D721Med (cell line): ENCODE data around the gene HBP1.

Experiments used
- DNase-seq: peaks from one replicate; pipeline ENCODE4 v3.0.0; 2011; ENCODE audit warnings: low spot score; ENCODE audit not compliant: insufficient read length
- FAIRE-seq: peaks from 2 replicates; lab custom pipeline; 2011; peaks lifted over from hg19 to GRCh38; lab: Jason Lieb, UNC
- TF ChIP-seq, protein P1 (sequence below): IDR thresholded peaks from 2 replicates; pipeline ENCODE4 v1.5.1; 2012; ENCODE audit warnings: mild to moderate bottlenecking, control low read depth; ENCODE audit not compliant: insufficient read depth; ENCODE audit errors: missing control alignments

HBP1 gene, protein sequence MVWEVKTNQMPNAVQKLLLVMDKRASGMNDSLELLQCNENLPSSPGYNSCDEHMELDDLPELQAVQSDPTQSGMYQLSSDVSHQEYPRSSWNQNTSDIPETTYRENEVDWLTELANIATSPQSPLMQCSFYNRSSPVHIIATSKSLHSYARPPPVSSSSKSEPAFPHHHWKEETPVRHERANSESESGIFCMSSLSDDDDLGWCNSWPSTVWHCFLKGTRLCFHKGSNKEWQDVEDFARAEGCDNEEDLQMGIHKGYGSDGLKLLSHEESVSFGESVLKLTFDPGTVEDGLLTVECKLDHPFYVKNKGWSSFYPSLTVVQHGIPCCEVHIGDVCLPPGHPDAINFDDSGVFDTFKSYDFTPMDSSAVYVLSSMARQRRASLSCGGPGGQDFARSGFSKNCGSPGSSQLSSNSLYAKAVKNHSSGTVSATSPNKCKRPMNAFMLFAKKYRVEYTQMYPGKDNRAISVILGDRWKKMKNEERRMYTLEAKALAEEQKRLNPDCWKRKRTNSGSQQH

DNA sequence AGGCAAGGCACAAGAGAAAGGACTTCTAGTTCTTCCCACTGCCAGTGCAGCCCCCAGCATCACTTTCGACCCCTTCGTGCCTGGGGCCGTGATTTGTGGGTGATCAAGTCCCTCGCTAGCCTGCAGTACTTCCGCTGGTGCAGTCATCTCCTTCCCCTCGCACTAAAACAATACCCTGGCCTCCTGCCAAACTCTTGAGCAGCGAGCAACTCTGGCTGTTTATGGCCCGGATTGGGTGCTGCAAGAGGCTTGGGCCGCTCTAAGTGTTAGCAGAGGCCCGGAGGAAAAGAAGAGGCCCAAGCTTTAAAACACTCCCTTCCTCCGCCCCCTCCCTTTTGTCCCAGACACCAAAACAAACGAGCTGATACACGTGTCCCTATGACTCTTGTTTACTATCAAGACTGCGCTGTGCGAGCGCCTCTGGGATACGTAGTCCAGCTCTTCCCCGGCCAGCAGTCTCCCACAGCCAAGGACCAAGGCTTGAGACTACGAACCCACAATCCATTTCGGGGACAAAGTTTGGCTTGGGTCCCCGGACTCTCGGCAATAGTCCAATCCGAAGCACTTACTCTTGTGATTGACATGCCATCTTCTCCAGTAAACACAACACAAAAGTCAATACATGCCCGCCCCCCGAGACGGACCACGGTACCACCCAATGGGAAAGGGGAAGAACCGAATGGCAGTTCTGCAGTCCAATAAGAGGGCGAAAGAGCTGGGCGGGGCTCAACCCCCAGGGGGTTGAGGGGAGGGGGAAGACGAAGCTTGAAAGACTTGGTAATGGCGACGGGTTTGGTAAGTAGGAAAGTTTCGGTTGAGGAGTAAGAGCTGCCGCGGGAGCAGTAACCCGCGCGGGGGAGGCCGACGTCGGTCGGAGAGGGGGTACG is at the start of gene HBP1:
HBP1 (plus strand) TSS at position 771 of the 887 bp plus-strand sequence. CDS start 10,891 bp downstream, outside the sequence.
- DNase-seq (peak; percentile 64), FAIRE-seq (peak; percentile 85)
- TF ChIP-seq, protein P1, sequence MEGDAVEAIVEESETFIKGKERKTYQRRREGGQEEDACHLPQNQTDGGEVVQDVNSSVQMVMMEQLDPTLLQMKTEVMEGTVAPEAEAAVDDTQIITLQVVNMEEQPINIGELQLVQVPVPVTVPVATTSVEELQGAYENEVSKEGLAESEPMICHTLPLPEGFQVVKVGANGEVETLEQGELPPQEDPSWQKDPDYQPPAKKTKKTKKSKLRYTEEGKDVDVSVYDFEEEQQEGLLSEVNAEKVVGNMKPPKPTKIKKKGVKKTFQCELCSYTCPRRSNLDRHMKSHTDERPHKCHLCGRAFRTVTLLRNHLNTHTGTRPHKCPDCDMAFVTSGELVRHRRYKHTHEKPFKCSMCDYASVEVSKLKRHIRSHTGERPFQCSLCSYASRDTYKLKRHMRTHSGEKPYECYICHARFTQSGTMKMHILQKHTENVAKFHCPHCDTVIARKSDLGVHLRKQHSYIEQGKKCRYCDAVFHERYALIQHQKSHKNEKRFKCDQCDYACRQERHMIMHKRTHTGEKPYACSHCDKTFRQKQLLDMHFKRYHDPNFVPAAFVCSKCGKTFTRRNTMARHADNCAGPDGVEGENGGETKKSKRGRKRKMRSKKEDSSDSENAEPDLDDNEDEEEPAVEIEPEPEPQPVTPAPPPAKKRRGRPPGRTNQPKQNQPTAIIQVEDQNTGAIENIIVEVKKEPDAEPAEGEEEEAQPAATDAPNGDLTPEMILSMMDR = no peak

DNA sequence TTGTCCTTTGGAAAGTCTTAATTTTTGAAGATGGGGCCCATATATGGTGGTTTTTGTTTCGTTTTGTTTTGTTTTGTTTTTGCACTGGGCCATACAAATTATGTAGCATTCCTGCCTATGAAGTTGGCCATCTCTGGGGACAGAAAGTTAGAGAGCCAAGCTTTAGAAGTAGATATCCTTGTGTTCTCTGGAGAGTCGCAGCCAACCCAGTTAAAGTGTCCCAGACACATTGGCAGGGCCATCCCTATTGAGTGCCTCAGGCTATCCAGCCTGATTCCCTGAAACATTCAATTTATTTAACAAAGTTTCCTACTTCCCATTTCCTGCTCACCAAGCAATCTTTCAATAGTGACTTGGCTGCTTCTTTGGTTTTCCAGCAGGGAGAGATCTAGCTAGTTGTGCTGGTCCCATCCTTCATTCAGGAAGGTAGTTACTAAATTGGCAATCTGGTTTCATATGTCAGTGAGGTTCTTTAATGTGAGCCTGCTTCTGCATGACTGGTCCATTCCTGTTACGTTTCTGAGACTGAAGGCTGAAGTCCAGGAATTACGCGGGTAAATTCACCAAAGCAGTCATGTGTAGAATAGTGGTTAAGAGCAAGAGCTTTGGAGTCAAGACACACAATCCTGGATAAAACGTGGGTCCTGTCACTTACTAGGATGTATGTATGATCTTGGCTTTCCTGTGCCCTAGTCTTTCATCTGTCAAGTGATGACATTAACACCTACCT is 49.3 kb upstream of the HBP1 start:
- DNase-seq (no peak), FAIRE-seq (no peak)
- TF ChIP-seq, protein P1 = no peak

DNA sequence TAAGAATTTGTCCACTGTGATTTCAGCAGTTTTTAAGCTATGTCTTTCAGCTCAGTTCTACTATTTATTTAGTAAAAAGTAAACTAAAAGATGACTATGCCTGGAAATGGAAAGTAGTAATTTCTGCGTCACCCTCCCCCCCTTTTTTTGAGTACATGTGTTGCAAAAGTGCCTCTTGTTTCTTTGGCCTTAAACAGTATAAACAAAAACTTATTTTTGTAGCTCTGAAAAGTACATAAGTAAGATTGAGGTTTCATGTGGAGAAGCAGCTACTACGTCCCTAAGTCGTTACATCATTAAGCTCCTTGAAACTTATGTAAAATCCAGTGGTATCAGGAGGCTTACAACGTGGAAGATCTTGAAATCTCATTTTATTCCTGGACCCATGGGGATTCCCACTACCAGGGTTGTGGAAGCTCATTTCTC is 46.3 kb upstream of the HBP1 start:
- FAIRE-seq = no peak
- TF ChIP-seq, protein P1 = no peak
- DNase-seq = no peak

DNA sequence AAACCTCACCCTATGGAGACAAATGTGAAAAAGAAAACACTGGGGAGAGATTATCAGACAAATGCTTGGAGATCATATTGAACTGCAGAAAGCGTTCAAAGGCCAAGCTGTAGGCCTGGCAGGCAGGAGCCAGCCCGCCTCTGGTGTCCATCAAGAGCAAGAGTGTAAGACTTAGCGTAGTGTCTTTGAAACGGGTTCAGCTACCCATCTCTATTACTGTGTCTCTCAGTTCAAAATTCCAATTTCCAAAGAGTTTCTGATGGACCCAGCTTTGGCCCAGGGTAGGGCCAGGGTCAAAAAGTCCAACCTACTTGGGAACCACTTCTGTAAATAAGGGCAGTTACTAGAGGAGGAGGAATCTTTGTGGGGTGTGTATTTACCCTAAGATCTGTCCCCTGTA is 45.4 kb upstream of the HBP1 start:
- TF ChIP-seq, protein P1 = no peak
- no peak for FAIRE-seq
- no peak for DNase-seq

DNA sequence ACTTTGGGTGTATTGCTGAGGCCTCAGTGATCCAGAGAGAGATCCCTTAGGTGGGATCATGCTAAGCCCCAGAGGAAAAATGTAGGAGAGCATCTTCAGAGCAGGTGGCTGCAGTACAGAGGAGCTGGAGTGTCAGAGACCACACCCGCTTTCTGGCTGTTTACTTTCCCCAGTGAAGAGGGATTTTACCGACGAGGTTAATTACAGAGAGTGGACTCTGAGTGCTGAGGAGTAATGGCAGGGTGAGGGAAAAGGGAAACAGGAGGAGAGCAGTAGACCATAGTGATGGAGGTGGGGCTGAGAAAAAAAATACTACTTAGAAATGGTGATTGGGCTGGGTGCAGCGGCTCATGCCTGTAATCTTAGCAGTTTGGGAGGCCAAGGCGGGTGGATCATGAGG is 43.3 kb upstream of the HBP1 start:
- TF ChIP-seq, protein P1 = no peak
- DNase-seq (no peak), FAIRE-seq (no peak)

DNA sequence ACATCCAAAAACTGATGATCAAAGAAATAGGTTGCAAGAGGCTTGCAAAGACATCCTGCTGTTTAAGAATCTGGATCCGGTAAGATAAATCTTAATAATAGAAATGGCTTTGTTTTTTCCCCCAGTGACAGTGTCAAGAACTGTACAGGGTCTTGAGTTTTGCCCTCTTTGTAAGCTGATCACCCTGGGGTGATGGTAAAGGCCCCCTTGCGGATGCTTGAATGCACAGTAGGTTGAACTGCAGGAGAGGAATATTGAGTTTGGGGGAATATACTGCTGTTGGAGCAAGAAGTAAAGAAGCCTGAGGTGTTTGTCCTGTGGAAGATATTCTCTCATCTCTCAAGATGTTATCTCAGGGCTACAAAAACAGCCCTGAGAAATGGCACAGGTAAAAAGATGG is 40.6 kb upstream of the HBP1 start:
- TF ChIP-seq, protein P1 = no peak
- FAIRE-seq (no peak), DNase-seq (no peak)
